B cell (primary cell): Measurements from ENCODE around the gene VAV2. TPM values are rescaled to one million over a fixed set of nuclear protein-coding genes. Genes with fewer than 3 reads are reported as not detected.

Source experiments
- ATAC-seq: fragments of 200-7000 bp; cut with Tn5 transposase; one replicate; pipeline ENCODE4 v1.10.0; 2021; ENCODE audit warnings: low read depth, mild to moderate bottlenecking, moderate number of reproducible peaks, moderate library complexity
- CTCF ChIA-PET: fragments of 350-600 bp; sonication (Branson Sonifier 250); formaldehyde crosslinking; loops from one replicate; lab custom pipeline; 2021; ENCODE audit warnings: antibody characterized with exemption, inconsistent platforms; lab: Charles Lee
- POLR2A ChIA-PET: fragments of 350-600 bp; sonication (Branson Sonifier 250); formaldehyde crosslinking; loops from one replicate; lab custom pipeline; 2021; ENCODE audit warnings: antibody characterized with exemption; lab: Charles Lee
- DNase-seq: peaks from one replicate; pipeline ENCODE4 v3.0.0; 2013
- H2AFZ ChIP-seq: 2 replicates; pipeline ENCODE4 v1.6.1; 2012; ENCODE audit warnings: mild to moderate bottlenecking, low read depth, low read length; ENCODE audit not compliant: insufficient read depth, poor library complexity, severe bottlenecking
- H3K27ac ChIP-seq, 2 donors: 1 replicate in 1 of 2; 2 replicates in 1 of 2; pipeline ENCODE4 v1.5.1; 2012 to 2013; ENCODE audit warnings: low read length in 2 of 2, mild to moderate bottlenecking in 2 of 2, moderate library complexity in 1 of 2
- H3K27me3 ChIP-seq, 4 experiments: fragments of 200-600 bp in 1 of 4; sonication (generic) in 1 of 4; replicated peaks in 1 of 4; 1 replicate in 2 of 4; 2 replicates in 2 of 4; pipeline versions ENCODE4 v1.6.1 to v1.7.0; 2013 to 2016; ENCODE audit warnings: low read length in 3 of 4, mild to moderate bottlenecking in 2 of 4, mixed read lengths in 1 of 4, moderate library complexity in 1 of 4; ENCODE audit not compliant: insufficient read depth in 4 of 4, control insufficient read depth in 3 of 4; ENCODE audit errors: control extremely low read depth in 1 of 4
- H3K36me3 ChIP-seq, 2 experiments: replicated peaks in 1 of 2; 1 replicate in 1 of 2; 2 replicates in 1 of 2; pipeline versions ENCODE4 v1.6.1 to v1.7.1; 2013; ENCODE audit warnings: low read length in 1 of 2; ENCODE audit not compliant: insufficient read depth in 2 of 2, control insufficient read depth in 1 of 2; ENCODE audit errors: control extremely low read depth in 1 of 2, extremely low read depth in 1 of 2
- H3K4me1 ChIP-seq, 2 donors: fragments of 200-600 bp in 1 of 2; sonication (generic) in 1 of 2; 1 replicate in 1 of 2; 2 replicates in 1 of 2; pipeline versions ENCODE4 v1.5.1 to v1.6.1; 2013 to 2017; ENCODE audit warnings: low read length in 2 of 2; ENCODE audit not compliant: control insufficient read depth in 2 of 2, insufficient read depth in 2 of 2
- H3K4me2 ChIP-seq: replicated peaks from 2 replicates; pipeline ENCODE3; 2012; ENCODE audit warnings: mild to moderate bottlenecking, low read depth, low read length; ENCODE audit not compliant: poor library complexity, severe bottlenecking
- H3K4me3 ChIP-seq, 5 experiments: fragments of 200-600 bp in 1 of 5; sonication (generic) in 1 of 5; 1 replicate in 3 of 5; 2 replicates in 2 of 5; pipeline versions ENCODE4 v1.5.1 to v1.7.0; 2011 to 2016; ENCODE audit warnings: low read length in 4 of 5, mild to moderate bottlenecking in 4 of 5, low read depth in 2 of 5, control low read depth in 1 of 5, moderate library complexity in 1 of 5; ENCODE audit not compliant: insufficient read depth in 1 of 5; ENCODE audit errors: control extremely low read depth in 1 of 5, extremely low read depth in 1 of 5
- H3K79me2 ChIP-seq: fragments of 200-600 bp; sonication (generic); one replicate; pipeline ENCODE4 v1.6.0; 2016; ENCODE audit warnings: low read length; ENCODE audit not compliant: control insufficient read depth, insufficient read depth
- H3K9ac ChIP-seq: fragments of 200-600 bp; sonication (generic); 2 replicates; pipeline ENCODE4 v1.6.1; 2017; ENCODE audit warnings: mild to moderate bottlenecking, low read length, moderate library complexity
- H3K9me3 ChIP-seq, 3 donors: one replicate each; pipeline versions ENCODE4 v1.6.1 to v1.7.1; 2013; ENCODE audit warnings: low read length in 2 of 3; ENCODE audit not compliant: control insufficient read depth in 2 of 3, insufficient read depth in 1 of 3; ENCODE audit errors: control extremely low read depth in 1 of 3
- H4K20me1 ChIP-seq: 2 replicates; pipeline ENCODE4 v1.6.0; 2012; ENCODE audit warnings: mild to moderate bottlenecking, low read length; ENCODE audit not compliant: insufficient read depth, control insufficient read depth, poor library complexity, severe bottlenecking
- H3K27ac Mint-ChIP-seq: one replicate; pipeline ENCODE4 v1.8.0; 2021; ENCODE audit warnings: mixed read lengths
- H3K27me3 Mint-ChIP-seq: one replicate; pipeline ENCODE4 v1.8.0; 2021; ENCODE audit warnings: mixed read lengths
- H3K4me1 Mint-ChIP-seq: one replicate; pipeline ENCODE4 v1.8.0; 2021; ENCODE audit warnings: mixed read lengths
- H3K4me3 Mint-ChIP-seq: one replicate; pipeline ENCODE4 v1.8.0; 2021; ENCODE audit warnings: mixed read lengths
- H3K9me3 Mint-ChIP-seq: one replicate; pipeline ENCODE4 v1.8.0; 2022; ENCODE audit warnings: mixed read lengths; ENCODE audit not compliant: insufficient read depth
- EZH2 ChIP-seq: IDR thresholded peaks from 2 replicates; pipeline ENCODE4 v1.6.1; 2012; ENCODE audit warnings: borderline replicate concordance, low read depth, mild to moderate bottlenecking, moderate library complexity, low read length; ENCODE audit not compliant: insufficient read depth, poor library complexity, severe bottlenecking
- WGBS: methylation state at CpG from one replicate; pipeline ENCODE4 v1.1.5; 2013; ENCODE audit warnings: missing lambda C conversion rate; ENCODE audit not compliant: insufficient coverage; 5-methylcytosine and 5-hydroxymethylcytosine counted together
- intact Hi-C: fragments of 100-400 bp; cut with micrococcal nuclease; formaldehyde crosslinking; loops from one replicate; pipeline ENCODE4 v1.10.0; 2022
- polyA plus RNA-seq: library from polyadenylated mRNA; depleted of rRNA; stranded (reverse); fragments of >200 nt; gene quantifications from 2 replicates; pipeline ENCODE4 v1.2.3, GENCODE V29; 2012
- total RNA-seq, 2 donors: library from RNA; stranded (reverse); fragments of 120-200 nt in 1 of 2; gene quantifications; 1 replicate in 1 of 2; 2 replicates in 1 of 2; pipeline versions ENCODE4 v1.2.3 to v1.2.4, GENCODE V29; 2013 to 2022
- TF ChIP-seq, protein P1 (sequence below): fragments of 200-600 bp; IDR thresholded peaks from one replicate; pipeline ENCODE4 v1.8.0; 2022; ENCODE audit warnings: antibody characterized with exemption, mild to moderate bottlenecking

Gene VAV2
- total and polyA plus RNA-seq, 2 donors (not counting 1 experiment from before 2014, with no cell fraction given), result 34.4 to 128 TPM

DNA sequence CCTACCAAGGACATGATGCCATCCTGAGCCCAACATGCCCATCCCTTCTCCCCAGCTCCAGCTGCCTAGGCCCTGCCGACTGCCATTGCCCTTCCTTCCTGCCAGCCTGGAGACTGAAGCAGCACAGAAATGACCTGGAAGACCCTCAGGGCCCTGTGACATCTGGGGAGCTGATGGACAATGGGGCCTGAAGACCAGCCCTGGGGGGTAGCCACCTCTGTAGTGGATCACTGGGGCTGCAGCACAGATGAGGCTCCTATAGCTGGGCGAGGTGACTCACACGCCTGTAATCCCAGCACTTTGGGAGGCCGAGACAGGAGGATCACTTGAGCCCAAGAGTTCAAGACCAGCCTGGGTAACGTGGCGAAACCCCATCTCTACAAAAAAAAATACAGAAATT is 86.6 kb downstream of the VAV2 start:
- DNase-seq (no peak), ATAC-seq (no peak)
- Histone ChIP-seq H3K27ac (no peak overlapping the region), H3K36me3 (no peaks in the 10 kb centered on the region), H3K9ac (no peak overlapping the region), H3K27me3 (no peaks in the 10 kb centered on the region), H3K4me3 (no peak overlapping the region), H4K20me1 (peaks cover 96% of the 10 kb centered on the region), H3K4me1 (peaks cover 27% of the 10 kb centered on the region in 2 donors), H3K79me2 (peaks cover 96% of the 10 kb centered on the region), H2AFZ (no peak overlapping the region), H3K9me3 (peaks cover 0 to 6% (median 0%) of the 10 kb centered on the region in 3 donors), H3K4me2 (no peak overlapping the region)
- no peak overlapping the region for H3K27ac Mint-ChIP-seq
- POLR2A ChIA-PET, result interaction anchor here (0.6 kb wide), 1 partner anchor 17 kb away, joined by 3 read pairs; no protein-coding TSS in a partner anchor
- no peaks in the 10 kb centered on the region for H3K9me3 Mint-ChIP-seq
- no peaks in the 10 kb centered on the region for H3K27me3 Mint-ChIP-seq
- CTCF ChIA-PET, result no interaction called here
- intact Hi-C loops, result loop anchor here (10.0 kb wide), 1 partner anchor 49 kb away; no protein-coding TSS in a partner anchor
- H3K4me3 Mint-ChIP-seq, result no peak overlapping the region
- H3K4me1 Mint-ChIP-seq, result peaks cover 61% of the 10 kb centered on the region
- WGBS, result 100% methylated on average over 4 of the region's 6 CpGs
- no peak for TF ChIP-seq EZH2
- TF ChIP-seq, protein P1, sequence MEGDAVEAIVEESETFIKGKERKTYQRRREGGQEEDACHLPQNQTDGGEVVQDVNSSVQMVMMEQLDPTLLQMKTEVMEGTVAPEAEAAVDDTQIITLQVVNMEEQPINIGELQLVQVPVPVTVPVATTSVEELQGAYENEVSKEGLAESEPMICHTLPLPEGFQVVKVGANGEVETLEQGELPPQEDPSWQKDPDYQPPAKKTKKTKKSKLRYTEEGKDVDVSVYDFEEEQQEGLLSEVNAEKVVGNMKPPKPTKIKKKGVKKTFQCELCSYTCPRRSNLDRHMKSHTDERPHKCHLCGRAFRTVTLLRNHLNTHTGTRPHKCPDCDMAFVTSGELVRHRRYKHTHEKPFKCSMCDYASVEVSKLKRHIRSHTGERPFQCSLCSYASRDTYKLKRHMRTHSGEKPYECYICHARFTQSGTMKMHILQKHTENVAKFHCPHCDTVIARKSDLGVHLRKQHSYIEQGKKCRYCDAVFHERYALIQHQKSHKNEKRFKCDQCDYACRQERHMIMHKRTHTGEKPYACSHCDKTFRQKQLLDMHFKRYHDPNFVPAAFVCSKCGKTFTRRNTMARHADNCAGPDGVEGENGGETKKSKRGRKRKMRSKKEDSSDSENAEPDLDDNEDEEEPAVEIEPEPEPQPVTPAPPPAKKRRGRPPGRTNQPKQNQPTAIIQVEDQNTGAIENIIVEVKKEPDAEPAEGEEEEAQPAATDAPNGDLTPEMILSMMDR, result no peak

DNA sequence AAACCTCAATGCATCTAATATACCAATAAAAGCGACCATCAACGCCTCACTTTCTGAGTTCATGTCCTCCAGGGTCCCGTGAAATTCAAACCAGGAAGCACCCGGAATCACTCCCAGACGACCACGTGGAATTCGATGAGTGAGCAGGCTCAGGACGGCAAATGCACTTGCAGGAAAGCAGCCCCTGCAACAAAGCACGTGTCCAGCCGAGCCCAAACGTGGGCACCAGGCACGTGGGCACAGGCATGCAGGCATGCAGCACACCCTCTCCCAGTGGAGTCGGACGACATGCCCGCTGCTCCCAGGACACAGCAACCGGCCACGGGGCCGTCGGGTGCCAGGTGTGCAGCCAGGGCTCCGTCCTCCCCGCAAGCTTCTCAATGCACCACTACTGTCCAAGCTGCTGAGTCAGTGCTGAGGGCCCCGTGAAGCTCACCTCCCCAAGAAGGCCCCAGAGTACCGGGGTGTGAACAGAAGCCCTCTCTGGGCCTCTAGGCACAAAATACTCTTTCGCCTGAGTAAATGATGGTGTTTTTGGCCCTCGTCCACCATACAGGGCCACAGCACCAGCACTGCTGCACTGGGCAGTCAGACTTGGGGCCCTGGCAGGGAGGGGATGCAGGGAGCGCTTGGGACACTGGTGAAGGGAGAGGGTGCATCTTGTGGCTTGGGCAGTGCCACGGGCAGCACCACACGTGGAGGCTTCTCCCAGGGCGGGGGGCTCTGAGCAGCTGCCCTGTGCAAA is 87.6 kb downstream of the VAV2 start:
- ATAC-seq (no peak), DNase-seq (no peak)
- Mint-ChIP-seq H3K27ac (peak overlapping the region; percentile 24), H3K4me1 (peaks cover 59% of the 10 kb centered on the region), H3K4me3 (no peak overlapping the region), H3K9me3 (no peaks in the 10 kb centered on the region), H3K27me3 (no peaks in the 10 kb centered on the region)
- POLR2A ChIA-PET, result no interaction called here
- H3K9me3 ChIP-seq, result no peaks in the 10 kb centered on the region
- peaks cover 32% of the 10 kb centered on the region in 2 donors for H3K4me1 ChIP-seq
- no peak for TF ChIP-seq EZH2
- TF ChIP-seq, protein P1, result no peak
- no peak overlapping the region for H3K27ac ChIP-seq
- H3K27me3 ChIP-seq, result no peaks in the 10 kb centered on the region
- H3K36me3 ChIP-seq, result no peaks in the 10 kb centered on the region
- H2AFZ ChIP-seq, result no peak overlapping the region
- H3K4me2 ChIP-seq, result no peak overlapping the region
- peaks cover 93% of the 10 kb centered on the region for H4K20me1 ChIP-seq
- H3K9ac ChIP-seq, result no peak overlapping the region
- H3K79me2 ChIP-seq, result peaks cover 95% of the 10 kb centered on the region
- CTCF ChIA-PET, result no interaction called here
- intact Hi-C loops, result loop anchor here (10.0 kb wide), 1 partner anchor 50 kb away; no protein-coding TSS in a partner anchor
- whole genome bisulfite sequencing, result 91% methylated on average over 28 of the region's 29 CpGs
- no peak overlapping the region for H3K4me3 ChIP-seq
